KMS-11 (cell line): Measurements from ENCODE around the gene THAP4.
"Not testable (repeated sequence)": the region's sequence is repeated elsewhere in the genome, so short reads cannot be mapped to it uniquely, and the experiment has no call there.

Experiments used
- H2AFZ ChIP-seq: fragments of 200-600 bp; sonication (generic); 2 replicates; pipeline ENCODE4 v1.6.1; 2016; ENCODE audit warnings: antibody characterized with exemption, mixed run types, low read depth
- H3K27ac ChIP-seq: fragments of 200-600 bp; sonication (generic); 2 replicates; pipeline ENCODE4 v1.6.1; 2016; ENCODE audit warnings: mild to moderate bottlenecking, mixed run types
- H3K27me3 ChIP-seq: fragments of 200-600 bp; sonication (generic); 2 replicates; pipeline ENCODE4 v1.6.1; 2017; ENCODE audit warnings: mild to moderate bottlenecking, low read depth, mixed run types, moderate library complexity; ENCODE audit not compliant: insufficient read depth
- H3K36me3 ChIP-seq: fragments of 200-600 bp; sonication (generic); 2 replicates; pipeline ENCODE4 v1.6.1; 2017; ENCODE audit warnings: mild to moderate bottlenecking, mixed run types; ENCODE audit not compliant: insufficient read depth
- H3K4me1 ChIP-seq: fragments of 200-600 bp; sonication (generic); 2 replicates; pipeline ENCODE4 v1.6.1; 2016; ENCODE audit warnings: mild to moderate bottlenecking, low read depth, mixed run types; ENCODE audit not compliant: poor library complexity, severe bottlenecking
- H3K4me2 ChIP-seq: fragments of 200-600 bp; sonication (generic); 2 replicates; pipeline ENCODE4 v1.7.0; 2016; ENCODE audit warnings: mild to moderate bottlenecking, mixed run types
- H3K4me3 ChIP-seq: fragments of 200-600 bp; sonication (generic); IDR thresholded peaks from 2 replicates; pipeline ENCODE4 v1.6.1; 2017; ENCODE audit warnings: low read depth, low read length, mixed read lengths; ENCODE audit not compliant: insufficient read depth
- H3K79me2 ChIP-seq: fragments of 200-600 bp; sonication (generic); 2 replicates; pipeline ENCODE4 v1.6.1; 2016; ENCODE audit warnings: low read depth, mixed run types; ENCODE audit not compliant: insufficient read depth
- H3K9ac ChIP-seq: fragments of 200-600 bp; sonication (generic); 2 replicates; pipeline ENCODE4 v1.6.1; 2016; ENCODE audit warnings: mild to moderate bottlenecking, mixed run types
- H4K20me1 ChIP-seq: fragments of 200-600 bp; sonication (generic); 2 replicates; pipeline ENCODE4 v1.6.1; 2016; ENCODE audit warnings: mild to moderate bottlenecking, mixed run types; ENCODE audit not compliant: insufficient read depth
- TF ChIP-seq, protein P1 (sequence below): fragments of 200-600 bp; sonication (generic); conservative IDR thresholded peaks from 2 replicates; pipeline ENCODE4 v1.6.1; 2017; ENCODE audit warnings: low read depth, mild to moderate bottlenecking, antibody characterized with exemption, low read length, moderate library complexity, mixed read lengths

Gene THAP4

DNA sequence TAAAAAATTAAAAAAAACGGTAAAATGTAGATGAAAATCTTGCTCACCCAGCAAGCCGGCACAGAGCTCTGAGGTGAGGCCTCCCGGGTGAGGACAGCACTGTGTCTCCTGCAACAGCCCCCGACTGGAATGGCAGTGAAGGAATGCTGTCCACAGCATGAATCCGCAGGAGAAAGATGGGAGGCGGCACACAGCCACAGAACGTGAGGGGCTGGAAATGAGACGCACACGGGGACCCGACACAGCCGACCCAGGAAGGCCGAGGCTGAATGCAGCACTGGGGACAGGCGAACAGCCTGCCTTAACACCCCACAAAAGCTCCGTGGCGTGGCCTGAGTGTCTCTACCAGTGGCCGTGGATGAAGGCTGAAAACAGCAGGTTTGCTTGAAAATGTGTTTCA is 43.7 kb downstream of the THAP4 start:
- H3K9ac ChIP-seq, result no peak overlapping the region
- TF ChIP-seq, protein P1, sequence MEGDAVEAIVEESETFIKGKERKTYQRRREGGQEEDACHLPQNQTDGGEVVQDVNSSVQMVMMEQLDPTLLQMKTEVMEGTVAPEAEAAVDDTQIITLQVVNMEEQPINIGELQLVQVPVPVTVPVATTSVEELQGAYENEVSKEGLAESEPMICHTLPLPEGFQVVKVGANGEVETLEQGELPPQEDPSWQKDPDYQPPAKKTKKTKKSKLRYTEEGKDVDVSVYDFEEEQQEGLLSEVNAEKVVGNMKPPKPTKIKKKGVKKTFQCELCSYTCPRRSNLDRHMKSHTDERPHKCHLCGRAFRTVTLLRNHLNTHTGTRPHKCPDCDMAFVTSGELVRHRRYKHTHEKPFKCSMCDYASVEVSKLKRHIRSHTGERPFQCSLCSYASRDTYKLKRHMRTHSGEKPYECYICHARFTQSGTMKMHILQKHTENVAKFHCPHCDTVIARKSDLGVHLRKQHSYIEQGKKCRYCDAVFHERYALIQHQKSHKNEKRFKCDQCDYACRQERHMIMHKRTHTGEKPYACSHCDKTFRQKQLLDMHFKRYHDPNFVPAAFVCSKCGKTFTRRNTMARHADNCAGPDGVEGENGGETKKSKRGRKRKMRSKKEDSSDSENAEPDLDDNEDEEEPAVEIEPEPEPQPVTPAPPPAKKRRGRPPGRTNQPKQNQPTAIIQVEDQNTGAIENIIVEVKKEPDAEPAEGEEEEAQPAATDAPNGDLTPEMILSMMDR, result no peak

DNA sequence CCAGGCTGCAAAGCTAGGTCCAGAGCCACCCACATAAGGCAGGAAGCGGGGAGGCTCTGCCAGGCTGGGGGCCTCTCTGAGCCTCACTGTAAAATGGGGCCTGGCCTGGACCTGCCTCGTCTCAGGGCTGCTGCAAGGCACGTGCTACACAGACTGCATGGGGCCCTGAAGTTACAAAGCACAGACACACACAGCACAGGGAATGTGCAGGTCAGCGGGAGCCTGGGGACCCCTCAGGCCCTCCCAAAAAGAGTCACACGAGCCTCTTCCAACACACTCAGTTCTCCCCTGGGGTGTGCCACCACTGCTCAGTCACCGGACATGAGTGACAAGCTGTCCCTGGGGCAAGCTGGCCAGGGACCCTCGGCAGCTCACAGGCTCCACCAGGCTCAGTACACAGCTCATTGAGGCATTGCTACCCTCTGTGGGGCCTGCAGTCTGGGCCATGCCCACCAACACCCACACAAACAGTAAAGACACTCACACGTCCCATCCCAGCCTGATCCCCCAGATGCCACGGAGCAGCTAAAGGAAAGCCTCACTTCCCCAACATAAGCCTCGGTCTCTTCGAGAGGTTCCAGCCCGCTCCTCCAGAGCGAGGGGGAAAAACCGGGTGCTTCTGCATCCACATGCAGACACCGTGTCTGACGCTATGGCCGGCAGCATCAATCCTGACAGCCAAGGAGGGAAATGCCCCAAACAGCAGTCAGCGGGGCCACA is 44.7 kb downstream of the THAP4 start:
- Histone ChIP-seq H3K27me3 (no peaks in the 10 kb centered on the region), H3K27ac (no peak overlapping the region), H3K4me2 (no peak overlapping the region), H3K4me3 (no peak overlapping the region), H2AFZ (no peak overlapping the region), H3K4me1 (no peaks in the 10 kb centered on the region), H3K79me2 (no peaks in the 10 kb centered on the region), H4K20me1 (no peaks in the 10 kb centered on the region), H3K9ac (no peak overlapping the region), H3K36me3 (no peaks in the 10 kb centered on the region)
- TF ChIP-seq, protein P1, result no peak

More for the DNA sequence above, 43.7 kb downstream of the THAP4 start:
- Histone ChIP-seq H3K4me3 (no peak overlapping the region), H3K4me2 (no peak overlapping the region), H3K4me1 (no peaks in the 10 kb centered on the region), H3K27me3 (no peaks in the 10 kb centered on the region), H3K79me2 (no peaks in the 10 kb centered on the region), H2AFZ (no peak overlapping the region), H3K27ac (no peak overlapping the region), H3K36me3 (no peaks in the 10 kb centered on the region), H4K20me1 (no peaks in the 10 kb centered on the region)

DNA sequence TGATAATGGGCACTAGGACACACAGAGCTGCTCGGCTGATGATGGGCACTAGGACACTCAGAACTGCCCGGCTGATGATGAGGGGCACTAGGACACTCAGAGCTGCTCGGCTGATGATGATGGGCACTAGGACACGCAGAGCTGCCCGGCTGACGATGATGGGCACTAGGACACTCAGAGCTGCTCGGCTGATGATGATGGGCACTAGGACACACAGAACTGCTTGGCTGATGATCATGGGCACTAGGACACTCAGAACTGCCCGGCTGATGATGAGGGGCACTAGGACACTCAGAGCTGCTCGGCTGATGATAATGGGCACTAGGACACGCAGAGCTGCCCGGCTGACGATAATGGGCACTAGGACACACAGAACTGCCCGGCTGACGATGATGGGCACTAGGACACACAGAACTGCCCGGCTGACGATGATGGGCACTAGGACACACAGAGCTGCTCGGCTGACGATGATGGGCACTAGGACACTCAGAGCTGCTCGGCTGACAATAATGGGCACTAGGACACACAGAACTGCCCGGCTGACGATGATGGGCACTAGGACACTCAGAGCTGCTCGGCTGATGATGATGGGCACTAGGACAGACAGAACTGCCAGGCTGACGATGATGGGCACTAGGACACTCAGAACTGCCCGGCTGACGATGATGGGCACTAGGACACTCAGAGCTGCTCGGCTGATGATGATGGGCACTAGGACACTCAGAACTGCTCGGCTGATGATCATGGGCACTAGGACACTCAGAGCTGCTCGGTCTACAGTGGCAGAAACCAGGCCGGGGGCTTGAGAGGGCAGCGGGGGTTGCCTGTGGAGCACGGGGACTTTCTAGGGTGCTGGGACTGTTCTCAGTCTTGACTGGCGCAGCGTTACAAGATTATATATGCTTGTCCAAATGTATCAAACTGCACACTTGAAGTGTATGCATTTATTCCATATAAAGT is 46.2 kb downstream of the THAP4 start:
- H3K36me3 ChIP-seq, H4K20me1 ChIP-seq, H3K4me1 ChIP-seq, H3K4me2 ChIP-seq, H3K4me3 ChIP-seq, H3K27me3 ChIP-seq, H3K27ac ChIP-seq, H2AFZ ChIP-seq, H3K79me2 ChIP-seq, H3K9ac ChIP-seq: not testable (repeated sequence)

DNA sequence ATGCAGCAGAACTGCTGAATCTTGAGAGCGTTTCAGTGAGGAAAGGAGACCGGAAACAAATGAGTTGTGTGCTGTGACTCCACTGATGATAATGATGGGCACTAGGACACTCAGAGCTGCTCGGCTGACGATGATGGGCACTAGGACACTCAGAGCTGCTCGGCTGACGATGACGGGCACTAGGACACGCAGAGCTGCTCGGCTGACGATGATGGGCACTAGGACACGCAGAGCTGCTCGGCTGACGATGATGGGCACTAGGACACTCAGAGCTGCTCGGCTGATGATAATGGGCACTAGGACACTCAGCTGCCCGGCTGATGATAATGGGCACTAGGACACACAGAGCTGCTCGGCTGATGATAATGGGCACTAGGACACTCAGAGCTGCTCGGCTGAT is 47.1 kb downstream of the THAP4 start:
- H3K4me3 ChIP-seq, H3K36me3 ChIP-seq, H2AFZ ChIP-seq, H3K27me3 ChIP-seq, H3K4me2 ChIP-seq, H3K4me1 ChIP-seq, H3K9ac ChIP-seq, H3K79me2 ChIP-seq, H4K20me1 ChIP-seq, H3K27ac ChIP-seq: not testable (repeated sequence)

DNA sequence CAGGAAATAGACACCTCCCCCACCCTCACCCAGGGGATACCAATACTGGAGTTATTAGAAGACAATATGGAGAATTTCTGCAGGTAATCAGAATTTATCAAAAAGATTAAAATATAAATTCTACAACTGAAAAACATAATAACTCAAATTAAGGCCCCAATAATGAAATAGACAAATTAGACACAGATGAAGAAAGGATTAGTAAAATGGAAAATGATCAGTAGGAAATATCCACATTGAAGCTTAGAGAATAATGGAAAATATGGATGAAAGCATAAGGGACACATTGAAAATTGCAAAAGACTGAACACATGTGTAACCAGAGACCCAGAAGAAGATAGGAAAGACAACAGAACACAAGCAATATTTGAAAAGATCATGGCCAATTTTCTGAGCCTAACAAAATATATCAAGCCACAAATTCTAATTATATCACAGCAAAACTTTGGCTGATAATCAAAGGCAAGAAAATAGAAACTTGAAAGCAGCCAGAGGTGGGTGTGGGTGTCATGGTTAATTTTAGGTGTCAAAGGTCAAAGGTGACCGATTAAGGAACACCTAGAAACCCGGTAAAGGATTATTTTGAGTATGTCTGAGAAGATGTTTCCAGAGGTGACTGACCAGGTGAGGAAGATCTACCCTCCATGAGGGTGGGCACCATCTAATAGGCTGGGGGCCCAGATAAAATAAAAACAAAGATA is 50.2 kb downstream of the THAP4 start:
- Histone ChIP-seq H2AFZ (no peak overlapping the region), H4K20me1 (no peaks in the 10 kb centered on the region), H3K9ac (no peak overlapping the region), H3K4me1 (no peaks in the 10 kb centered on the region), H3K4me3 (no peak overlapping the region), H3K27ac (no peak overlapping the region), H3K4me2 (no peak overlapping the region), H3K27me3 (no peaks in the 10 kb centered on the region), H3K79me2 (no peaks in the 10 kb centered on the region), H3K36me3 (no peaks in the 10 kb centered on the region)
- TF ChIP-seq, protein P1, result no peak
